Activated CD4-positive, alpha-beta T cell treated with anti-CD3 and anti-CD28 coated beads, Interleukin-2, amount 10 ng/mL, durations not matched to agents 7 days and 5 days (primary cell): ENCODE measurements around the gene ITPKC. TPM values are rescaled to one million over a fixed set of nuclear protein-coding genes. Genes with fewer than 3 reads are reported as not detected.

ENCODE experiments used
- CTCF ChIA-PET: fragments of 350-600 bp; sonication (Branson Sonifier 250); formaldehyde crosslinking; loops from one replicate; lab custom pipeline; 2021; ENCODE audit warnings: antibody characterized with exemption; lab: Charles Lee
- POLR2A ChIA-PET: fragments of 350-600 bp; sonication (Branson Sonifier 250); formaldehyde crosslinking; loops from one replicate; lab custom pipeline; 2021; ENCODE audit warnings: antibody characterized with exemption; lab: Charles Lee
- DNase-seq: peaks from one replicate; pipeline ENCODE4 v3.0.0-alpha.2; 2020
- H3K27ac Mint-ChIP-seq: one replicate; pipeline ENCODE4 v1.8.0; 2021; ENCODE audit warnings: mild to moderate bottlenecking, moderate library complexity, mixed read lengths
- H3K27me3 Mint-ChIP-seq: one replicate; pipeline ENCODE4 v1.8.0; 2021; ENCODE audit warnings: mixed read lengths
- H3K36me3 Mint-ChIP-seq: one replicate; pipeline ENCODE4 v1.8.0; 2021; ENCODE audit warnings: low read depth, mixed read lengths
- H3K4me1 Mint-ChIP-seq: one replicate; pipeline ENCODE4 v1.8.0; 2021; ENCODE audit warnings: mixed read lengths
- H3K4me3 Mint-ChIP-seq: one replicate; pipeline ENCODE4 v1.8.0; 2021; ENCODE audit warnings: mild to moderate bottlenecking, moderate library complexity, mixed read lengths
- H3K9me3 Mint-ChIP-seq: one replicate; pipeline ENCODE4 v1.8.0; 2021; ENCODE audit warnings: mixed read lengths
- total RNA-seq, 2 experiments: library from RNA; stranded (reverse); gene quantifications; one replicate each; pipeline ENCODE4 v1.2.3, GENCODE V29; 2021

Gene ITPKC
- 1 to 10 TPM; 4.8 TPM for total RNA-seq

DNA sequence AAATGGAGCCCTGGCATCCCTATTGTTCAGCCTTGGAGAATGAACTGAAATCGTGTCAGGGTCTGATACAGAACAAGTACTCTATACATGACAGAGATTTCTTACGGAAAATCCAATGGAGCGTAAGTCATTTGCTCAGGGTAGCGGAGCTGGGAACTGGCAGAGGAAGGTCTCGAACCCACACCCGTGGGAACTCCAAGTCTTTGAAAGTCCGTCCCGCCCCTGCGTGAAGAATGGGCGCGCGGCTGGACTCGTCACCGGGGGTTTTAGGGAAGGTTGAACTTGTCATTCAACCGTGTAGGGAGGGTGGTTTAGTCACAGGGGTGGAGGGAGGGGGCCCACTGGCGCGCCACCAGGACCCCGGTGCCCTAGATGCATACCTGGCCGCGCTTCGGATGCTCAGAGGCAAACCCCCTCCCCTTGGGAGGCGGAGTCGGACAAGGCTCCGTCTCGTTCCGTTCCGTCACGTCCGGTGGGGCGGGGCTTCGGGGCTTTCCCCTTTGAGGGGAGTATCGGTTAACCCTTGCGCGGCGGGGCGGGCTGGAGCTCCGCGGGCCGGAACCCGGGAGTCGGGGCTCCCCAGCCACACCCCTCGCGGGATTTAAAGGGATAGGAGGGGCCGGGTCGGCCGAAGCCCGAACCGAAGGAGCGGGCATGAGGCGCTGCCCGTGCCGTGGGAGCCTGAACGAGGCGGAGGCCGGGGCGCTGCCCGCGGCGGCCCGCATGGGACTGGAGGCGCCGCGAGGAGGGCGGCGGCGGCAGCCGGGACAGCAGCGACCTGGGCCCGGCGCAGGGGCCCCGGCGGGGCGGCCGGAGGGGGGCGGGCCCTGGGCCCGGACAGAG lies at the start of gene ITPKC, which contains the start of gene COQ8B:
TSS of gene ITPKC (plus strand) at position 631 of the 843 bp plus-strand sequence. CDS start at position 655, 24 bp downstream.
TSS of gene COQ8B (minus strand) at position 405 of the 843 bp plus-strand sequence. CDS start 2,254 bp downstream, outside the sequence.
- H3K27ac Mint-ChIP-seq, result peak within 1 kb of the TSS; percentile 97
- peak; percentile 100 for DNase-seq
- no peaks in the 10 kb centered on the region for H3K9me3 Mint-ChIP-seq
- H3K36me3 Mint-ChIP-seq, result peaks cover 15% of the 10 kb centered on the region
- H3K4me1 Mint-ChIP-seq, result peaks cover 72% of the 10 kb centered on the region
- peak within 1 kb of the TSS; percentile 93 for H3K4me3 Mint-ChIP-seq
- H3K27me3 Mint-ChIP-seq, result no peaks in the 10 kb centered on the region
- ChIA-PET POLR2A (interaction anchor here (0.5 to 1.0 kb wide), 2 partner anchors 25 to 61 kb away, joined by 3 to 4 read pairs; partner anchors contain the start of gene RAB4B), CTCF (interaction anchor here (0.6 to 1.6 kb wide), 8 partner anchors 9 to 90 kb away, joined by 3 to 5 read pairs (median 3); partner anchors contain the start of genes ACTMAP and SNRPA)

DNA sequence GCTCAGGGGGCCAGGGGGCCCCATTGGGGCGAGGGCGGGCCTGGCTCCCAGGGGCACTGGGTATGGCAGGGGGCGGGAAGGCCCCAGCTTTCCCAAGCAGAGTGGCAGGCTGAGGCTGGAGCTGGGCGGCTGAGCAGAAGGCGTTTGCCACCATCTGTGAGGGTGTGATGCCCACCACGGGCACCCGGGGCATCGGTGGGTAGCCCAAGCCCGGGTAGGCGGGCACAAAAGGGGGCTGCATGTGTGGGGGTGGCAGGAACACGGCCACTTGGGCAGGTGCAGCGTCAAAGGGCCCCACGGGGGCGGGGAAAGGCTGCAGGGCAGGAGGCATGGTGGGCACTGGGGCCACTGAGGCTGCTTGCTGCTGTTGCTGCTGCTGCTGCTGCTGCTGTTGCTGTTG lies 49.3 kb upstream of the ITPKC start:
- H3K9me3 Mint-ChIP-seq, result peaks cover 3% of the 10 kb centered on the region
- H3K27ac Mint-ChIP-seq, result no peak overlapping the region
- no peak for DNase-seq
- no peak overlapping the region for H3K4me3 Mint-ChIP-seq
- H3K27me3 Mint-ChIP-seq, result no peaks in the 10 kb centered on the region
- peaks cover 11% of the 10 kb centered on the region for H3K4me1 Mint-ChIP-seq
- ChIA-PET POLR2A (no interaction called here), CTCF (interaction anchor here (2.0 kb wide), 1 partner anchor 139 kb away, joined by 8 read pairs; no protein-coding TSS in a partner anchor)
- peaks cover 22% of the 10 kb centered on the region for H3K36me3 Mint-ChIP-seq

DNA sequence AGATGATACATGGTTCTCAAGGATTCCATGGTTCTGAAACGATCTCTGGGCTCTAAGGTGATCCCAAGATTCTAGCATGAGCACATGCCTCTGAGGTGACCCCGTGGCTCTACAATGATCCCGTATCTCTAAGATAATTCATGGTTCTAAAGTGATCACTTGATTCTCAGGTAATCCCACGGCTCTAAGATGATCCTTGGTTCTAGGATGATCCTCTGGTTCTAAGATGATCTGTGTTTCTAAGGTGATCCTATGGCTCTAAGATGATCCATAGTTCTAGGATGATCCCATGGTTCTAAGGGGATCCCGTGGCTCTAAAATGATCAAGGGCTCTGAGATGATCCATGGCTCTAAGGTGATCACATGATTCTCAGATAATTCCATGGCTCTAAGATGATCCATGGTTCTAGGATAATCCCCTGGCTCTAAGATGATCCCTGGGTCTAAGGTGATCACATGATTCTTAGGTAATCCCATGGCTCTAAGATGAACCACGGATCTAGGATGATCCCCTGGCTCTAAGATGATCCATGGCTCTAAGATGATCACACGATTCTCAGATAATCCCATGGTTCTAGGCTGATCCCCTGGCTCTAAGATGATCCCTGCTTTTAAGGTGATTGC lies 47.8 kb upstream of the ITPKC start:
- Mint-ChIP-seq H3K4me3 (no peak overlapping the region), H3K9me3 (peaks cover 3% of the 10 kb centered on the region), H3K27me3 (no peaks in the 10 kb centered on the region), H3K4me1 (no peaks in the 10 kb centered on the region), H3K36me3 (peaks cover 22% of the 10 kb centered on the region), H3K27ac (no peak overlapping the region)
- ChIA-PET CTCF (no interaction called here), POLR2A (no interaction called here)
- no peak for DNase-seq

DNA sequence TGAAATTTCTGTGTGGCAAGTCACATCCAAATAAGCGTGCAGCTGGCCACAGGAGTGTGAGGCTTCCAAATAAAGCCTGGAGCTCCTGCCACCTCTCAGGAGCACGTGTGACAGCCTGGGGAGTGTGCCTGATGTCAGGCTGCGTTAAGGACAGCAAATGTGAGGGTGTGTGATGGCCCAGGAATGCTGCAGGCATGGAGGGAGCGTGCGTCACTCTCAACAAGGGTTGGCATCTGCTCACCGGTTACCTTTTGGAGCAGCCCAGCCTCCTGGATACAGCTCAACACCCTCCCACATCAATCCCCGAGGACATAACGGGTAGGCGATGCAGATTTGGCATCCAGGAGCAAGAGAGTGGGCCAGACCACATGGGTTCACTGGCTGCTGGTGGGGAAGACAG lies 45.5 kb upstream of the ITPKC start:
- CTCF ChIA-PET, result interaction anchor here (1.4 kb wide), 1 partner anchor 135 kb away, joined by 3 read pairs; no protein-coding TSS in a partner anchor
- H3K27ac Mint-ChIP-seq, result no peak overlapping the region

DNA sequence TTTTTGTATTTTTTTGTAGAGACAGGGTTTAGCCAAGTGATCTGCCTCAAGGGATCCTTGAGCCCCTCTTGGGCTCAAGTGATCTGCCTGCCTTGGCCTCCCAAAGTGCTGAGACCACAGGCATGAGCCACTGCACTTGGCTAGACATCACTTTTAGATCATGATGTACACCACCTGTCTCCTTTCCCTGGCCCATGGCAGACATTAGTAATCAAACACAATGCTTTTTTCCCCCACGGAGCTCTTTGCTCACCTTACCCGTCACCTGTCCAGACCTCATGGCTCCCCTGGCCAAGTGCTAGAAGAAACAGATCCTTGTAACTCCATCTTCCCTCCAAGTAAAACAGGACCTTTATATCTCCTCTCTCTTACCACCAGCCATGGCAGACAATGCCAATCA lies 44.9 kb upstream of the ITPKC start:
- H3K9me3 Mint-ChIP-seq, result peaks cover 3% of the 10 kb centered on the region
- peaks cover 20% of the 10 kb centered on the region for H3K36me3 Mint-ChIP-seq
- no peak overlapping the region for H3K4me3 Mint-ChIP-seq
- ChIA-PET POLR2A (no interaction called here), CTCF (interaction anchor here (1.4 kb wide), 1 partner anchor 134 kb away, joined by 3 read pairs; no protein-coding TSS in a partner anchor)
- DNase-seq, result no peak
- peaks cover 1% of the 10 kb centered on the region for H3K4me1 Mint-ChIP-seq
- no peaks in the 10 kb centered on the region for H3K27me3 Mint-ChIP-seq
- H3K27ac Mint-ChIP-seq, result no peak overlapping the region

More for the DNA sequence above, 45.5 kb upstream of the ITPKC start:
- DNase-seq, result no peak
- H3K4me3 Mint-ChIP-seq, result no peak overlapping the region
- POLR2A ChIA-PET, result no interaction called here
- H3K9me3 Mint-ChIP-seq, result peaks cover 3% of the 10 kb centered on the region
- no peaks in the 10 kb centered on the region for H3K27me3 Mint-ChIP-seq
- peaks cover 22% of the 10 kb centered on the region for H3K36me3 Mint-ChIP-seq
- H3K4me1 Mint-ChIP-seq, result peaks cover 1% of the 10 kb centered on the region

DNA sequence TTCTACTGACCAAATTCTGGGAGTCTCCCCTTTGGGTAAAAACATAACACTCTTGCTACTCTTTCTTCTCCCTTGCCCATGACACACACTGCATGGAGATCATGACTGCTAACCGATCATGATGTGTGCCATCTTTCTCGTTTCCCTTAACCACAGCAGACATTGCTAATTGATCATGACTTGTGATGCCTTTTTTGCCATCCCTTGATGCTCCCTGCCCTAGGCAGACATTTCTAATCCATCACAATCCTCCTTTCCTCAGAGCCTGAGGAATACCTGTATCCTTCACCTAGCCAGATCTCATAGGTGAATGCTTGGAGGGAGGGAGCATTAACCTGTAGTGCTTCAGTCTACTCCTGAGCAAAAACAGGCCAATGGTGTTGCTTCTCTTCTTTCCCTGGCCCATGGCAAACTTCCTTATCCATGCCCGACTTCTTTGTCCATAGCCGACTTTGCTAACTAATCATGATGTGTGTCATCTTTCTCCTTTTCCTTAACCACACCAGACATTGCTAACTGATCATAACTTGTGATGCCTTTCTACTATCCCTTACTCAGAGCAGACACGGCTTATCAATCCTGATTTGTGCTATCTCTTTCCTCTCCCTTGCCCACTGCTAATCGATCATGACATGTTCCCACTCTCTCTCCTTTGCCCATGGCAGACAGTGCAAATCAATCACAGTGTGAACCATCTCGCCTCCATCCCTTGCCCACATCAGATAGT lies 44.2 kb upstream of the ITPKC start:
- Mint-ChIP-seq H3K4me3 (no peak overlapping the region), H3K4me1 (peaks cover 1% of the 10 kb centered on the region), H3K36me3 (peaks cover 21% of the 10 kb centered on the region), H3K27ac (no peak overlapping the region), H3K9me3 (peaks cover 3% of the 10 kb centered on the region), H3K27me3 (no peaks in the 10 kb centered on the region)
- CTCF ChIA-PET, result no interaction called here
- POLR2A ChIA-PET, result no interaction called here
- no peak for DNase-seq

DNA sequence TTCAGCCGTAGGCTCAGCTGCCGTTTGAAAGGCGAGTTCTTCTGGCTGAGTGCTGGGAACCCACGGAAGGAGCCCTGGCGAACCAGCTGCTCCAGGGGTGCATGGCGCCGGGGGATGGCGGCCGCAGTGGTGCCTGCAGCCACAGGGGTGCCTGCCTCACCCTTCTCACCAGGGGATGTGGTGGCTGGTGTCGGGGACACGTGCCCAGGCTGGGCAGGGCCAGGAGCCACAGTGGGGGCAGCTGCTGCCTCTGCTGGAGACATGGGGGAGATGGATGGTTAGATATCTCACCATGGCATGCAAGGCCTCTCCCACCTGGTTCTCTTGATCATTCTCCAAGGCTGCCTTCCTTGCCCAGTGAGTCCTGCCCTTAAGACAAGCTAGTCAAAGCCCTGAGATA lies 43.5 kb upstream of the ITPKC start:
- Mint-ChIP-seq H3K36me3 (peaks cover 20% of the 10 kb centered on the region), H3K4me3 (no peak overlapping the region), H3K27me3 (no peaks in the 10 kb centered on the region), H3K9me3 (peaks cover 3% of the 10 kb centered on the region), H3K4me1 (peaks cover 1% of the 10 kb centered on the region), H3K27ac (no peak overlapping the region)
- DNase-seq, result no peak
- ChIA-PET POLR2A (no interaction called here), CTCF (interaction anchor here (1.2 kb wide), 1 partner anchor 104 kb away, joined by 4 read pairs; the partner anchor contains the start of gene RAB4B)

DNA sequence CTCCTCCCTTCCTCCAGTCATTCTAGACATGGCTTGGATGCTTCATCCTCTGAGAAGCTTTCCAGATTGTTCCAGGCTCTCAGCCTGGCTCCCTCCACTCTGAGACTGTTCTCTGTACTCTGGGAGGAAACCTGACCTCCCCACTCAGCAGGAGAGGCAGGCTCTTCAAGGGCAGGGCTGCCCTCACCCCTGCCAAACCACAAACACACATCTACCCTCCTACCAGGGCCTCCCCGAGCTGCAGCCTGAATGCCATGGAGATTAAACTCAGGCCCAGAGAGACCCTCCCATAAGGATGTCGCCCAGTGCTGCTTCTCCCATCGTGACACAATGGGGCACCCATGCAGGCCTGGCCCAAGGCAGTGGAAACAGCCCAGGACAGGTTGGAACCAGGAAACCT lies 42.6 kb upstream of the ITPKC start:
- DNase-seq, result no peak
- H3K4me3 Mint-ChIP-seq, result peak overlapping the region; percentile 9
- H3K4me1 Mint-ChIP-seq, result peaks cover 1% of the 10 kb centered on the region
- H3K36me3 Mint-ChIP-seq, result peaks cover 16% of the 10 kb centered on the region
- H3K27me3 Mint-ChIP-seq, result no peaks in the 10 kb centered on the region
- POLR2A ChIA-PET, result no interaction called here
- H3K9me3 Mint-ChIP-seq, result no peaks in the 10 kb centered on the region
- CTCF ChIA-PET, result interaction anchor here (0.7 to 1.2 kb wide), 2 partner anchors 57 to 104 kb away, joined by 3 to 4 read pairs; partner anchors contain the start of gene RAB4B
- no peak overlapping the region for H3K27ac Mint-ChIP-seq

DNA sequence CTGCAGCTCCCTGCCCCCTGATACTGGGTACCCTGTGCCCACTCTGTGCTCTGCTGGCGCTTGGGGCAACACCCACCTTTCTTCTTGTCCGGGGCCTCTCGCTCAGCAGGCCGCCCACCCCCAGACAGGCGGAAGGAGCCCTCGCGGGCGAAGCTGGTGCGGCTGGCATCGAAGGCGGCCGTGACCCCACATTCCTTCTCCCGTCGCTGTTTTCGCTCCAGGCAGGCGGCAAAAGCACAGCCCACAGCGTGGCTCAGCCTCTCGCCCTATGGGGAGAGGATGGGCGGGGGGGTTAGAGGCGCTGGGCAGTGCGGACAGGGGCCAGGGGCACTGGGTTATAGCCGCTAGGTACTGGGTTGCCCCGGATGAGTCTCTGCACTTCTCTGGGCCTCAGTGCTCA lies 39.8 kb upstream of the ITPKC start:
- Mint-ChIP-seq H3K4me3 (no peak overlapping the region), H3K9me3 (no peaks in the 10 kb centered on the region), H3K4me1 (peaks cover 1% of the 10 kb centered on the region), H3K27me3 (no peaks in the 10 kb centered on the region), H3K36me3 (peaks cover 8% of the 10 kb centered on the region), H3K27ac (no peak overlapping the region)
- POLR2A ChIA-PET, result no interaction called here
- CTCF ChIA-PET, result no interaction called here
- DNase-seq, result no peak

DNA sequence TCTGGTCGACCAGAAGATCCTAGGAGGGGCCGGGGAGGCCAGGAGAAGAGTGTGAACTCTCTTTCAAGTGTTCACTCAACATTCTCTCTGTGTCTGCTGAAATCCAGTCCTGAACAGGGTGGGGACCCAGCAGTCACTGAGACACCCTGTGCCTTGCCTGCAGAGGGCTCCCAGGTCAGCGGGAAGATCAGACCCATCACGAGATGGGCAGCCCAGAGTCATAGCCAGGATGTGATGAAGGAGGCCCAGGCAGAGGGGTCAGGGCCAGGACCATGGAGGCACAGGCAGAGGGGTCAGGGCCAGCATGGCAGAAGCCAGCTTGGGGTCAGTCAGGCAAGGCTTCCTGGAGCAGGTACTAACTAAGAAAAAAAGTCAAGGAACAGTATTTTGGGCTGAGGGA lies 35.9 kb upstream of the ITPKC start:
- POLR2A ChIA-PET, result no interaction called here

DNA sequence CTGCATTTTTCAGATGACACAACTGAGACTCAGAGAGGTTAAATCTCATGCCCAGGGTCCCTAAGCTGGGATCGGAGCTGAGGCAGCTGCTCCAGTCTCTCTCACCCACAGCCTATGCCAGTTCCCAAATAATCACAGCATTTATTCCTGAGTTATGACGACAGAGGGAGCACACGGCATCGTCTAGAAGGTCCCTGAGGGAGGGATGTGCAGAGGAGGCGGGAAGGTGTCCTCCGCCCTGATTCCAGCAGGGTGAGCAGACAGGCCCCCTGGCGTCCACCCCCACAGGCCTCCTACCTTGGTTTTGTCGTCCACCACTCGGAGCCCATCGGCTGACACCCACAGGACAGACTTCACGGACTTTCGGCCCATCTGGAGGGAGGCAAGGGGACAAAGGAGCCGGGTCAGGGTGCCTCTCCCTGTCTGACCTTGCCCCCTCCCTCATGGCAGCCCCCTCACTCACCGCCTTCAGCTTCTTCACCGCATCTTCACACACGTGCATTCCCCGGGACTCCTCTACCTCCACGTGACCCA lies 34.4 kb upstream of the ITPKC start:
- ChIA-PET POLR2A (no interaction called here), CTCF (interaction anchor here (0.5 to 1.6 kb wide), 5 partner anchors 20 to 483 kb away, joined by 3 read pairs; no protein-coding TSS in a partner anchor)
- Mint-ChIP-seq H3K36me3 (peaks cover 9% of the 10 kb centered on the region), H3K27ac (no peak overlapping the region), H3K4me3 (no peak overlapping the region), H3K27me3 (no peaks in the 10 kb centered on the region), H3K9me3 (no peaks in the 10 kb centered on the region), H3K4me1 (no peaks in the 10 kb centered on the region)
- DNase-seq, result no peak

More for the DNA sequence above, 35.9 kb upstream of the ITPKC start:
- CTCF ChIA-PET, result no interaction called here
- Mint-ChIP-seq H3K36me3 (peaks cover 9% of the 10 kb centered on the region), H3K27ac (no peak overlapping the region), H3K4me1 (no peaks in the 10 kb centered on the region), H3K27me3 (no peaks in the 10 kb centered on the region), H3K4me3 (no peak overlapping the region), H3K9me3 (no peaks in the 10 kb centered on the region)
- no peak for DNase-seq

DNA sequence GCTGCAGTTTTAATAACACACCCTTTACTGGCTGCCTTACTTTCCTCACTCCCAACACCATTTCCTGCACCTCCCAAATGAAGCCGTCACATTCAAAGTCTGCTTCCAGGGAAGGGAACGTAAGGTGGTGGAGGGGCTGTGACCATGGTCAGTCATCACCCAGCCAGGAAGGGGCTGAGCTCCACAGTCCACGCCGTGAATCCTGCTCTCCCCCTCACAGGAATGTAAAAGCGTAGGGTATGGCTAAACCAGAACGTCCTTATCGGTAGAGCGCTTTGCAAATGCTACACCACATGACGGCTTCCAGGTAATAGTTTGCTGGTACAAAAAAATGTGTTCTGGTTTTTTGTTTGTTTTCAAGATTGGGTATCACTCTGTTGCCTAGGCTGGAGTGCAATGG lies 33.5 kb upstream of the ITPKC start:
- H3K27ac Mint-ChIP-seq, result no peak overlapping the region
- no peaks in the 10 kb centered on the region for H3K4me1 Mint-ChIP-seq
- DNase-seq, result no peak
- ChIA-PET CTCF (interaction anchor here (1.2 to 1.6 kb wide), 2 partner anchors 21 to 136 kb away, joined by 3 read pairs; no protein-coding TSS in a partner anchor), POLR2A (no interaction called here)
- H3K4me3 Mint-ChIP-seq, result no peak overlapping the region
- H3K27me3 Mint-ChIP-seq, result no peaks in the 10 kb centered on the region
- peaks cover 6% of the 10 kb centered on the region for H3K36me3 Mint-ChIP-seq
- no peaks in the 10 kb centered on the region for H3K9me3 Mint-ChIP-seq
